ENCODE measurements around the gene LTO1.
A peak's percentile ranks its signal among the peaks of the same experiment; 100 is the strongest.

The LTO1 gene

GRCh38 chr11:69674886-69675714, at the start of gene LTO1:
TSS of gene LTO1 (minus strand) at chr11:69675353. CDS start at chr11:69675239, 114 bp downstream.
- peak; percentile 90 to 92 for DNase-seq (ENCODE audit: low read depth in 2 of 2)

- DNase-seq (ENCODE audit: low read depth in 2 of 2) = no peak
Measured at GRCh38 chr11:69721745-69722144, 46.6 kb upstream of the LTO1 start.

GRCh38 chr11:69721106-69721505, 46.0 kb upstream of the LTO1 start:
- no peak for DNase-seq (ENCODE audit: low read depth in 2 of 2)

GRCh38 chr11:69718912-69719311, 43.8 kb upstream of the LTO1 start:
- DNase-seq (ENCODE audit: low read depth in 2 of 2) = no peak

GRCh38 chr11:69718147-69718546, 43.0 kb upstream of the LTO1 start:
- DNase-seq (ENCODE audit: low read depth in 2 of 2) = no peak

GRCh38 chr11:69716891-69717747, 42.0 kb upstream of the LTO1 start:
- no peak for DNase-seq (ENCODE audit: low read depth in 2 of 2)

- DNase-seq (ENCODE audit: low read depth in 2 of 2) = no peak
Measured at GRCh38 chr11:69716099-69716498, 40.9 kb upstream of the LTO1 start.

GRCh38 chr11:69715446-69715845, 40.3 kb upstream of the LTO1 start:
- DNase-seq (ENCODE audit: low read depth in 2 of 2) = no peak

GRCh38 chr11:69711822-69712801, 37.0 kb upstream of the LTO1 start:
- DNase-seq (ENCODE audit: low read depth in 2 of 2) = no peak

GRCh38 chr11:69708736-69709401, 33.7 kb upstream of the LTO1 start:
- no peak for DNase-seq (ENCODE audit: low read depth in 2 of 2)

- no peak for DNase-seq (ENCODE audit: low read depth in 2 of 2)
Measured at GRCh38 chr11:69707176-69707575, 32.0 kb upstream of the LTO1 start.

GRCh38 chr11:69705901-69706787, 31.0 kb upstream of the LTO1 start:
- no peak for DNase-seq (ENCODE audit: low read depth in 2 of 2)

GRCh38 chr11:69705351-69705811, 30.2 kb upstream of the LTO1 start:
- DNase-seq (ENCODE audit: low read depth in 2 of 2) = no peak

GRCh38 chr11:69704508-69705253, 29.5 kb upstream of the LTO1 start:
- DNase-seq (ENCODE audit: low read depth in 2 of 2) = no peak

- no peak for DNase-seq (ENCODE audit: low read depth in 2 of 2)
Measured at GRCh38 chr11:69703768-69704507, 28.8 kb upstream of the LTO1 start, which contains the start of gene FGF19. TSS of gene FGF19 (minus strand) at chr11:69704022. CDS start at chr11:69703876, 146 bp downstream.

GRCh38 chr11:69703453-69703767, 28.3 kb upstream of the LTO1 start:
- no peak for DNase-seq (ENCODE audit: low read depth in 2 of 2)

- DNase-seq (ENCODE audit: low read depth in 2 of 2) = no peak
Measured at GRCh38 chr11:69702769-69703452, 27.8 kb upstream of the LTO1 start.

- no peak for DNase-seq (ENCODE audit: low read depth in 2 of 2)
Measured at GRCh38 chr11:69702239-69702691, 27.1 kb upstream of the LTO1 start.
